IMR-90 (cell line): ENCODE data around the gene PIK3CA. TPM values are rescaled to one million over a fixed set of nuclear protein-coding genes. Genes with fewer than 3 reads are reported as not detected.

ENCODE experiments used
- ATAC-seq: fragments of 200-7000 bp; cut with Tn5 transposase; 2 replicates; pipeline ENCODE4 v1.9.1; 2020; ENCODE audit warnings: low read depth, mild to moderate bottlenecking, moderate library complexity
- BruUV-seq: library from RNA; stranded (reverse); fragments of 400-500 nt; replicated peaks from 2 replicates; lab custom pipeline; 2021; lab: Mats Ljungman, UMichigan
- CTCF ChIA-PET: fragments of 300-600 bp; formaldehyde crosslinking; extraction: SDS; loops from one replicate; lab custom pipeline; 2021; ENCODE audit warnings: antibody characterized with exemption; lab: Yijun Ruan, JAX
- POLR2A ChIA-PET: fragments of 300-600 bp; sonication (Branson Sonifier 250); formaldehyde crosslinking; loops from one replicate; lab custom pipeline; 2022; ENCODE audit warnings: antibody characterized with exemption; ENCODE audit not compliant: unreplicated experiment; lab: Charles Lee
- DNase-seq: peaks from one replicate; pipeline ENCODE4 v3.0.0; 2013
- H2AFZ ChIP-seq: replicated peaks from 2 replicates; pipeline ENCODE3; 2013; ENCODE audit warnings: low read length, mild to moderate bottlenecking; ENCODE audit not compliant: poor library complexity
- H2AK5ac ChIP-seq: 2 replicates; pipeline ENCODE4 v1.6.1; 2013; ENCODE audit warnings: low read depth, low read length, inconsistent platforms
- H2AK9ac ChIP-seq: replicated peaks from 2 replicates; pipeline ENCODE3; 2013; ENCODE audit warnings: mild to moderate bottlenecking, low read depth, low read length, moderate library complexity; ENCODE audit not compliant: poor library complexity
- H2BK120ac ChIP-seq: 2 replicates; pipeline ENCODE4 v1.6.1; 2013; ENCODE audit warnings: low read depth, low read length, inconsistent platforms
- H2BK15ac ChIP-seq: 3 replicates; pipeline ENCODE4 v1.6.1; 2013; ENCODE audit warnings: low read depth, low read length, inconsistent platforms
- H2BK20ac ChIP-seq: 2 replicates; pipeline ENCODE4 v1.6.1; 2013; ENCODE audit warnings: low read depth, mild to moderate bottlenecking, inconsistent platforms, low read length, moderate library complexity
- H2BK5ac ChIP-seq: 2 replicates; pipeline ENCODE4 v1.6.1; 2013; ENCODE audit warnings: mild to moderate bottlenecking, low read depth, low read length, inconsistent platforms; ENCODE audit not compliant: poor library complexity, severe bottlenecking
- H3K14ac ChIP-seq: replicated peaks from 2 replicates; pipeline ENCODE4 v1.6.1; 2013; ENCODE audit warnings: low read depth, low read length, inconsistent platforms
- H3K18ac ChIP-seq: 2 replicates; pipeline ENCODE4 v1.6.1; 2013; ENCODE audit warnings: low read depth, low read length, control low read depth
- H3K23ac ChIP-seq: 2 replicates; pipeline ENCODE4 v1.6.1; 2013; ENCODE audit warnings: low read depth, low read length, inconsistent platforms
- H3K27ac ChIP-seq: 2 replicates; pipeline ENCODE4 v1.5.1; 2013; ENCODE audit warnings: mild to moderate bottlenecking, control low read depth, low read length; ENCODE audit not compliant: insufficient read depth
- H3K27me3 ChIP-seq: 2 replicates; pipeline ENCODE4 v1.6.1; 2013; ENCODE audit warnings: low read length; ENCODE audit not compliant: control insufficient read depth, insufficient read depth
- H3K36me3 ChIP-seq: 2 replicates; pipeline ENCODE4 v1.6.1; 2013; ENCODE audit warnings: low read length, mixed read lengths; ENCODE audit not compliant: control insufficient read depth, insufficient read depth
- H3K4ac ChIP-seq: 2 replicates; pipeline ENCODE4 v1.6.1; 2013; ENCODE audit warnings: low read depth, low read length, inconsistent platforms
- H3K4me1 ChIP-seq: 2 replicates; pipeline ENCODE4 v1.6.1; 2013; ENCODE audit warnings: low read length, mixed read lengths; ENCODE audit not compliant: control insufficient read depth, insufficient read depth
- H3K4me2 ChIP-seq: 2 replicates; pipeline ENCODE4 v1.6.1; 2013; ENCODE audit warnings: low read depth, mild to moderate bottlenecking, control low read depth, low read length, moderate library complexity
- H3K4me3 ChIP-seq: 2 replicates; pipeline ENCODE4 v1.5.1; 2013; ENCODE audit warnings: low read depth, mild to moderate bottlenecking, control low read depth, low read length, moderate library complexity; ENCODE audit not compliant: insufficient read depth
- H3K56ac ChIP-seq: 2 replicates; pipeline ENCODE4 v1.6.1; 2013; ENCODE audit warnings: low read length, inconsistent platforms; ENCODE audit not compliant: insufficient read depth; ENCODE audit errors: extremely low read depth
- H3K79me1 ChIP-seq, 2 experiments: 2 replicates each; pipeline ENCODE4 v1.6.1; 2013; ENCODE audit warnings: low read length in 2 of 2, inconsistent platforms in 1 of 2, low read depth in 1 of 2
- H3K9ac ChIP-seq: 2 replicates; pipeline ENCODE4 v1.6.1; 2013; ENCODE audit warnings: low read depth, low read length, control low read depth
- H3K9me1 ChIP-seq: 2 replicates; pipeline ENCODE4 v1.6.1; 2013; ENCODE audit warnings: low read length, inconsistent platforms; ENCODE audit not compliant: insufficient read depth
- H3K9me3 ChIP-seq: 2 replicates; pipeline ENCODE4 v1.6.1; 2013; ENCODE audit warnings: low read length; ENCODE audit not compliant: control insufficient read depth, insufficient read depth
- H4K20me1 ChIP-seq: 2 replicates; pipeline ENCODE4 v1.6.1; 2013; ENCODE audit warnings: low read length, inconsistent platforms; ENCODE audit not compliant: insufficient read depth
- H4K5ac ChIP-seq: 2 replicates; pipeline ENCODE4 v1.6.1; 2013; ENCODE audit warnings: mild to moderate bottlenecking, low read depth, low read length, control low read depth
- H4K8ac ChIP-seq, 2 experiments: 2 replicates each; pipeline ENCODE4 v1.6.1; 2013; ENCODE audit warnings: low read depth in 2 of 2, low read length in 2 of 2, control low read depth in 1 of 2, inconsistent platforms in 1 of 2
- H4K91ac ChIP-seq: 2 replicates; pipeline ENCODE4 v1.6.1; 2013; ENCODE audit warnings: low read depth, low read length, inconsistent platforms; ENCODE audit not compliant: insufficient read depth
- CEBPB ChIP-seq: IDR thresholded peaks from 2 replicates; pipeline ENCODE4 v1.6.1; 2012; ENCODE audit warnings: low read depth, low read length, improper control_type of control experiment
- CHD1 ChIP-seq: IDR thresholded peaks from 2 replicates; pipeline ENCODE4 v1.6.1; 2012; ENCODE audit warnings: low read depth, low read length, improper control_type of control experiment
- CTCF ChIP-seq: conservative IDR thresholded peaks from 2 replicates; pipeline ENCODE4 v1.5.1; 2012; ENCODE audit warnings: mild to moderate bottlenecking, low read depth, low read length, improper control_type of control experiment
- MAFK ChIP-seq: IDR thresholded peaks from 2 replicates; pipeline ENCODE4 v1.6.1; 2012; ENCODE audit warnings: low read depth, low read length, improper control_type of control experiment
- MAZ ChIP-seq: IDR thresholded peaks from 2 replicates; pipeline ENCODE4 v1.6.1; 2012; ENCODE audit warnings: low read depth, mild to moderate bottlenecking, low read length, improper control_type of control experiment, moderate library complexity, borderline replicate concordance
- MXI1 ChIP-seq: IDR thresholded peaks from 2 replicates; pipeline ENCODE4 v1.6.1; 2012; ENCODE audit warnings: low read depth, mild to moderate bottlenecking, low read length, moderate library complexity, borderline replicate concordance
- NFE2L2 ChIP-seq: fragments of 150-350 bp; IDR thresholded peaks from 2 replicates; pipeline ENCODE4 v1.6.1; 2016; ENCODE audit warnings: low read depth, mild to moderate bottlenecking, low read length
- POLR2A ChIP-seq: IDR thresholded peaks from 2 replicates; pipeline ENCODE4 v1.6.1; 2012; ENCODE audit warnings: mild to moderate bottlenecking, low read depth, low read length
- RAD21 ChIP-seq: IDR thresholded peaks from 2 replicates; pipeline ENCODE4 v1.6.1; 2012; ENCODE audit warnings: low read length, improper control_type of control experiment
- RCOR1 ChIP-seq: IDR thresholded peaks from 2 replicates; pipeline ENCODE4 v1.6.1; 2012; ENCODE audit warnings: mild to moderate bottlenecking, low read length, improper control_type of control experiment; ENCODE audit not compliant: insufficient replicate concordance
- RFX5 ChIP-seq: IDR thresholded peaks from 2 replicates; pipeline ENCODE4 v1.8.0; 2012; ENCODE audit warnings: low read depth, mild to moderate bottlenecking, low read length, moderate library complexity
- SMC3 ChIP-seq: fragments of 150-350 bp; IDR thresholded peaks from 2 replicates; pipeline ENCODE4 v1.6.1; 2016; ENCODE audit warnings: low read depth, mild to moderate bottlenecking, antibody characterized with exemption, low read length, moderate library complexity
- WGBS, 2 experiments: methylation state at CpG; one replicate each; pipeline versions ENCODE4 v1.1.5 to v1.1.7; 2013; ENCODE audit warnings: missing lambda C conversion rate in 2 of 2; ENCODE audit not compliant: insufficient read length in 1 of 2; ENCODE audit errors: extremely low coverage in 2 of 2; 5-methylcytosine and 5-hydroxymethylcytosine counted together
- dilution Hi-C: fragments of 300-500 bp; cut with HindIII; formaldehyde crosslinking; loops from one replicate; pipeline ENCODE4 v1.14.3; 2018; ENCODE audit warnings: low sequenced_read_pairs; ENCODE audit not compliant: unreplicated experiment
- in situ Hi-C: fragments of 300-500 bp; cut with MboI; formaldehyde crosslinking; loops from 3 replicates; pipeline ENCODE4 v1.14.3; 2019; ENCODE audit warnings: low sequenced_read_pairs, inconsistent platforms, mixed read lengths
- intact Hi-C: fragments of 100-400 bp; cut with micrococcal nuclease; formaldehyde crosslinking; loops from 2 replicates; pipeline ENCODE4 v1.10.0; 2022
- polyA plus RNA-seq, 3 experiments: library from polyadenylated mRNA; depleted of rRNA; stranded (reverse); fragments of >200 nt; gene quantifications; 2 replicates each; pipeline ENCODE4 v1.2.3, GENCODE V29; 2012; ENCODE audit warnings: low replicate concordance in 1 of 3
- total RNA-seq: library from RNA; depleted of rRNA; stranded (reverse); fragments of >200 nt; gene quantifications from 2 replicates; pipeline ENCODE4 v1.2.3, GENCODE V29; 2012
- TF ChIP-seq, protein P1 (sequence below): fragments of 150-350 bp; IDR thresholded peaks from 2 replicates; pipeline ENCODE4 v1.6.1; 2016; ENCODE audit warnings: low read depth, mild to moderate bottlenecking, low read length, moderate library complexity, borderline replicate concordance
- TF ChIP-seq, protein P2 (sequence below): fragments of 150-350 bp; IDR thresholded peaks from 2 replicates; pipeline ENCODE4 v1.6.1; 2017; ENCODE audit warnings: mild to moderate bottlenecking, antibody characterized with exemption, low read length, low read depth

Gene PIK3CA
- total and polyA plus RNA-seq, 2 of the 4 experiments (the other 2 are of a cell fraction): 5.7 to 22.4 TPM

DNA sequence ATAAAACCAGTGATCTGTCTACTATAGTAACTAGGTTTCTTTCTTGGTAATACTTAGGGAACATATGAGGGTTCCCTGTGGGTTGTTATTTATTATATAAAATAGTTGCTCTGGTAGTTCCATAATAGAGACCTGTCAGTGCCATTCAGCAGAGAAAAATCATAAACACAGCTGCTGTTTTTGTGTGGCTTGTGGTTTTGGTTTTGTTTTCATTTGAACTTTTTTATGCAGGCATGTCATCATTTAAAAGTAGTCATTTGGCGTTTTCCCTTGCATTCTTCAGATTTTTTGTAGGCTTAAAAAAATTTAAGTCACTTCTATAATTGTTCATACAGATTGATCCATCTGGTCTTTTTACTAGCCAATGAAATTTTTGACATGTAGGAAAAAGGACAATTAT is 47.9 kb downstream of the PIK3CA start:
- H3K14ac ChIP-seq: no peak overlapping the region
- ChIA-PET POLR2A (no interaction called here), CTCF (interaction anchor here (0.6 kb wide), 1 partner anchor 126 kb away, joined by 3 read pairs; no protein-coding TSS in a partner anchor)
- H3K9me1 ChIP-seq: no peaks in the 10 kb centered on the region; the same call in 1 of the 2 replicates
- H4K20me1 ChIP-seq: peaks cover 7% of the 10 kb centered on the region; the same call in 1 of the 2 replicates
- no peak overlapping the region for H3K18ac ChIP-seq
- peaks cover 5% of the 10 kb centered on the region for H3K4me1 ChIP-seq
- H3K27me3 ChIP-seq: no peaks in the 10 kb centered on the region
- H4K91ac ChIP-seq: no peak overlapping the region
- peaks cover 27 to 29% of the 10 kb centered on the region in 2 experiments for H3K79me1 ChIP-seq
- H2AK5ac ChIP-seq: no peak overlapping the region
- in situ Hi-C loops: no loop called here
- no peak overlapping the region for H2BK20ac ChIP-seq
- no peak overlapping the region for H2AFZ ChIP-seq
- no peak overlapping the region for H3K23ac ChIP-seq
- no peak overlapping the region for H4K5ac ChIP-seq
- no CpG with 5 or more reads among the region's 1 CpG for WGBS, 2 experiments
- H3K9ac ChIP-seq: no peak overlapping the region
- H3K9me3 ChIP-seq: no peaks in the 10 kb centered on the region
- no peak overlapping the region for H4K8ac ChIP-seq
- H2BK120ac ChIP-seq: no peak overlapping the region
- H2BK15ac ChIP-seq: no peak overlapping the region
- no peak for TF ChIP-seq RFX5
- no peak for TF ChIP-seq MAZ
- TF ChIP-seq RCOR1: peak; percentile 63
- TF ChIP-seq CHD1: no peak
- no peak for TF ChIP-seq SMC3
- TF ChIP-seq, protein P1, sequence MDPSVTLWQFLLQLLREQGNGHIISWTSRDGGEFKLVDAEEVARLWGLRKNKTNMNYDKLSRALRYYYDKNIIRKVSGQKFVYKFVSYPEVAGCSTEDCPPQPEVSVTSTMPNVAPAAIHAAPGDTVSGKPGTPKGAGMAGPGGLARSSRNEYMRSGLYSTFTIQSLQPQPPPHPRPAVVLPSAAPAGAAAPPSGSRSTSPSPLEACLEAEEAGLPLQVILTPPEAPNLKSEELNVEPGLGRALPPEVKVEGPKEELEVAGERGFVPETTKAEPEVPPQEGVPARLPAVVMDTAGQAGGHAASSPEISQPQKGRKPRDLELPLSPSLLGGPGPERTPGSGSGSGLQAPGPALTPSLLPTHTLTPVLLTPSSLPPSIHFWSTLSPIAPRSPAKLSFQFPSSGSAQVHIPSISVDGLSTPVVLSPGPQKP: no peak
- no peak for TF ChIP-seq MXI1
- no peak for TF ChIP-seq CTCF
- TF ChIP-seq NFE2L2: no peak
- TF ChIP-seq, protein P2, sequence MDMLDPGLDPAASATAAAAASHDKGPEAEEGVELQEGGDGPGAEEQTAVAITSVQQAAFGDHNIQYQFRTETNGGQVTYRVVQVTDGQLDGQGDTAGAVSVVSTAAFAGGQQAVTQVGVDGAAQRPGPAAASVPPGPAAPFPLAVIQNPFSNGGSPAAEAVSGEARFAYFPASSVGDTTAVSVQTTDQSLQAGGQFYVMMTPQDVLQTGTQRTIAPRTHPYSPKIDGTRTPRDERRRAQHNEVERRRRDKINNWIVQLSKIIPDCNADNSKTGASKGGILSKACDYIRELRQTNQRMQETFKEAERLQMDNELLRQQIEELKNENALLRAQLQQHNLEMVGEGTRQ: no peak
- no peak for TF ChIP-seq RAD21
- no peak for TF ChIP-seq MAFK
- TF ChIP-seq POLR2A: no peak
- 0 out of 2 replicates have a peak, but pooled peaks have one; percentile 8 for TF ChIP-seq CEBPB
- no peak overlapping the region for H3K56ac ChIP-seq
- no peak overlapping the region for H3K4me3 ChIP-seq
- no peak overlapping the region for H3K27ac ChIP-seq
- H3K4ac ChIP-seq: no peak overlapping the region
- H3K36me3 ChIP-seq: no peaks in the 10 kb centered on the region
- peak overlapping the region; percentile 27 for H2BK5ac ChIP-seq
- 0 out of 2 replicates have a peak overlapping the region, but pooled peaks have one; percentile 69 for H3K4me2 ChIP-seq
- dilution Hi-C loops: no loop called here
- ATAC-seq (peak; percentile 84), DNase-seq (peak; percentile 89)
- intact Hi-C loops: loop anchor here (5.0 kb wide), 1 partner anchor 49 kb away; the partner anchor contains the start of gene PIK3CA
- no TSS peak for BruUV-seq
- no peak overlapping the region for H2AK9ac ChIP-seq
